GM18498 (cell line): ENCODE measurements around the gene UNC80.
"Not testable (repeated sequence)": the region's sequence is repeated elsewhere in the genome, so short reads cannot be mapped to it uniquely, and the experiment has no call there.

Experiments used
- ATAC-seq: cut with Tn5 transposase; IDR thresholded peaks from one replicate; pipeline ENCODE4 v1.9.1; 2021; ENCODE audit warnings: mild to moderate bottlenecking, moderate library complexity; ENCODE audit not compliant: unreplicated experiment

UNC80 gene

GRCh38 chr2:209771474-209772289, at the start of gene UNC80:
TSS of gene UNC80 (plus strand) at chr2:209771832. CDS start at chr2:209772073, 241 bp downstream.
- peak; percentile 80 for ATAC-seq

- no peak for ATAC-seq
These were observed 45.3 kb upstream of the UNC80 start for GRCh38 chr2:209726311-209726710.

- no peak for ATAC-seq
These were observed 44.6 kb upstream of the UNC80 start for GRCh38 chr2:209727077-209727476.

- no peak for ATAC-seq
These were observed 36.8 kb upstream of the UNC80 start for GRCh38 chr2:209734805-209735204.

- ATAC-seq: no peak
These were observed 29.7 kb upstream of the UNC80 start for GRCh38 chr2:209741953-209742352.

- ATAC-seq: no peak
These were observed 18.6 kb upstream of the UNC80 start for GRCh38 chr2:209753020-209753419.

GRCh38 chr2:209757163-209757562, 14.5 kb upstream of the UNC80 start:
- no peak for ATAC-seq

- no peak for ATAC-seq
These were observed 10.1 kb upstream of the UNC80 start for GRCh38 chr2:209761566-209761965.

GRCh38 chr2:209762563-209762962, 9.1 kb upstream of the UNC80 start:
- ATAC-seq: no peak

- no peak for ATAC-seq
These were observed 8.5 kb upstream of the UNC80 start for GRCh38 chr2:209763106-209763505.

- ATAC-seq: no peak
These were observed 5.0 kb upstream of the UNC80 start for GRCh38 chr2:209766613-209767012.

- ATAC-seq: no peak
These were observed 4.3 kb upstream of the UNC80 start for GRCh38 chr2:209767316-209767715.

- ATAC-seq: no peak
These were observed 3.1 kb upstream of the UNC80 start for GRCh38 chr2:209768557-209768956.

GRCh38 chr2:209772290-209772685, 656 bp downstream of the UNC80 start:
- no peak for ATAC-seq

GRCh38 chr2:209773377-209773776, 1.7 kb downstream of the UNC80 start:
- ATAC-seq: no peak

- no peak for ATAC-seq
These were observed 15.8 kb downstream of the UNC80 start for GRCh38 chr2:209787416-209787815.

- no peak for ATAC-seq
These were observed 17.3 kb downstream of the UNC80 start for GRCh38 chr2:209788925-209789324.

- ATAC-seq: no peak
These were observed 18.6 kb downstream of the UNC80 start for GRCh38 chr2:209790066-209790728.

- ATAC-seq: no peak
These were observed 19.5 kb downstream of the UNC80 start for GRCh38 chr2:209791151-209791550.

GRCh38 chr2:209795425-209795824, 23.8 kb downstream of the UNC80 start:
- not testable (repeated sequence) for ATAC-seq

- no peak for ATAC-seq
These were observed 33.7 kb downstream of the UNC80 start for GRCh38 chr2:209805351-209805750.

- no peak for ATAC-seq
These were observed 34.7 kb downstream of the UNC80 start for GRCh38 chr2:209806318-209806717.
